Astrocyte of the spinal cord (primary cell): ENCODE results near the gene QKI.

Experiments
- DNase-seq: peaks from one replicate; pipeline ENCODE4 v3.0.0; 2011; ENCODE audit warnings: low read depth, low spot score
- H3K4me3 ChIP-seq: 2 replicates; pipeline ENCODE4 v1.5.1; 2011; ENCODE audit warnings: low read depth, mild to moderate bottlenecking, low read length, moderate library complexity
- in situ Hi-C: cut with HindIII; loops from 2 replicates; pipeline ENCODE4 v1.10.0; 2017; ENCODE audit warnings: low sequenced_read_pairs
- TF ChIP-seq, protein P1 (sequence below): IDR thresholded peaks from 2 replicates; pipeline ENCODE4 v1.5.1; 2012; ENCODE audit warnings: low read depth, mild to moderate bottlenecking, low read length, inconsistent platforms

QKI gene

DNA sequence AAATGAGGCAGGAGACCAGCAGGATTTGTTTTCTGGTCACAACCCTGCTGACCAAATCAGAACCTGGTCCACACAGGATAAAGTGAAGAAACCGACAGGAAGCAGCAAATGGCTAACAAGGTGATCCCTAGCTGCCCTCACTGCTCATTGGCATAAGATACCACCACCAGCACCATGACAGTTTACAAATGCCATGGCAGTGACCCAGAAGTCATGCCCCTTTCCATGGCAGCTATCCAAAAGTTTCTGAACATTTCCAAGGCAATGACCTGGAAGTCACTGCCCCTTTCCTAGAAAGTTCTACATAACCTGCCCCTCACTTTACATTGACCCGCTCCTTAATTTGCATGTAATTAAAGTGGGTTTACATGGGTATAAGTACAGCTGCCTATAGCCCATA, 185.2 kb downstream of the QKI start:
- TF ChIP-seq, protein P1, sequence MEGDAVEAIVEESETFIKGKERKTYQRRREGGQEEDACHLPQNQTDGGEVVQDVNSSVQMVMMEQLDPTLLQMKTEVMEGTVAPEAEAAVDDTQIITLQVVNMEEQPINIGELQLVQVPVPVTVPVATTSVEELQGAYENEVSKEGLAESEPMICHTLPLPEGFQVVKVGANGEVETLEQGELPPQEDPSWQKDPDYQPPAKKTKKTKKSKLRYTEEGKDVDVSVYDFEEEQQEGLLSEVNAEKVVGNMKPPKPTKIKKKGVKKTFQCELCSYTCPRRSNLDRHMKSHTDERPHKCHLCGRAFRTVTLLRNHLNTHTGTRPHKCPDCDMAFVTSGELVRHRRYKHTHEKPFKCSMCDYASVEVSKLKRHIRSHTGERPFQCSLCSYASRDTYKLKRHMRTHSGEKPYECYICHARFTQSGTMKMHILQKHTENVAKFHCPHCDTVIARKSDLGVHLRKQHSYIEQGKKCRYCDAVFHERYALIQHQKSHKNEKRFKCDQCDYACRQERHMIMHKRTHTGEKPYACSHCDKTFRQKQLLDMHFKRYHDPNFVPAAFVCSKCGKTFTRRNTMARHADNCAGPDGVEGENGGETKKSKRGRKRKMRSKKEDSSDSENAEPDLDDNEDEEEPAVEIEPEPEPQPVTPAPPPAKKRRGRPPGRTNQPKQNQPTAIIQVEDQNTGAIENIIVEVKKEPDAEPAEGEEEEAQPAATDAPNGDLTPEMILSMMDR: no peak
- no peak overlapping the region for H3K4me3 ChIP-seq
- in situ Hi-C loops: no loop called here
- no peak for DNase-seq

GRCh38 chr6:163600331-163600730, 185.8 kb downstream of the QKI start:
- H3K4me3 ChIP-seq: no peak overlapping the region
- DNase-seq: no peak
- in situ Hi-C loops: no loop called here
- TF ChIP-seq, protein P1: no peak

- TF ChIP-seq, protein P1: no peak
- DNase-seq: no peak
- no peak overlapping the region for H3K4me3 ChIP-seq
- in situ Hi-C loops: no loop called here
These were observed 186.3 kb downstream of the QKI start for GRCh38 chr6:163600781-163601180.

DNA sequence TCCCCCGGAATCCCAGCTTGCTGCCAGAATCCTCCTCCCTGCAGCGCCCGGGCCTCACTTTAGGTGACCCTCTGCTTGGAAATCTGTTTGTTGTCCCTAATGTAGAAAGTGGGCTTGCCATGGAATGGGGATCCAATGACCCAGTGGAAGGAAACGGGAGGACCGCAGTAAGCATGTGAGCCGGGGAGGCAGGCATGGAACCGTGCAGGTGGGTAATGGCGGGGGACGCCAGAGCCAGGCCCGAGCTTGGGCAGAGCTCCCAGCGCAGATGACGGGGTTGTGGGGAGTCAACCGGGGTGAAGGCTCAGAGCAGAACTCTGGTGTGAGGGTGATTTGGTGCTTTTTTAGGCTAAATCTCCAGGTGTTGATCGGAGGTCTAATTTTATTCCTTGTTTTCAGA, 188.3 kb downstream of the QKI start:
- TF ChIP-seq, protein P1: no peak
- H3K4me3 ChIP-seq: no peak overlapping the region
- no peak for DNase-seq
- in situ Hi-C loops: no loop called here

- in situ Hi-C loops: no loop called here
- no peak for DNase-seq
- TF ChIP-seq, protein P1: no peak
- no peak overlapping the region for H3K4me3 ChIP-seq
These were observed 188.9 kb downstream of the QKI start for GRCh38 chr6:163603395-163603794.

- TF ChIP-seq, protein P1: no peak
- no peak overlapping the region for H3K4me3 ChIP-seq
- DNase-seq: no peak
- in situ Hi-C loops: no loop called here
These were observed 191.0 kb downstream of the QKI start for GRCh38 chr6:163605385-163606097.

DNA sequence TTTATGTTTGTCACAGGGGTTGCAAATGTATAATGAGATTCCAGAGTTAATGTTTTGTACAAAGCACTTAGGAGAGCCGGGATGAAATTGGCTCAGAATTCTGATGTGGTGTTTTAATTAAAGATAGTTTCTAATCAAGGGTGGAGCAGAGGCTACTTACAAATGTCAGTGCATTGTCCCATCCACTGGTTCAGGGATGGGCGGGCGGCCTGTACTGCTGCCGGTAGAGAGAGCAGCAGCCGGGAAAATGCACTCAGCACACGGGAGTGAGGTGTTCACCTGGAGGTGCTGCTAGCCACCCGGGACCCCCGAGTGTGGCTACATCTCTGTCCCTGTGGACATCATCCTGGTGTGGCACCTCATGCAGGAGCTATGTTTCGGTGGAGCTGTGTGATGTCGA, 193.3 kb downstream of the QKI start:
- TF ChIP-seq, protein P1: no peak
- DNase-seq: no peak
- H3K4me3 ChIP-seq: no peak overlapping the region
- in situ Hi-C loops: no loop called here
